GM19035 (cell line): Measurements from ENCODE around the gene SETDB1.

ENCODE experiments used
- ATAC-seq: cut with Tn5 transposase; IDR thresholded peaks from one replicate; pipeline ENCODE4 v1.9.1; 2021; ENCODE audit not compliant: unreplicated experiment

Gene SETDB1

GRCh38 chr1:151001602-151002001, 75.4 kb downstream of the SETDB1 start:
- ATAC-seq: no peak

GRCh38 chr1:151002051-151002450, 75.9 kb downstream of the SETDB1 start:
- no peak for ATAC-seq

GRCh38 chr1:151002611-151003010, 76.4 kb downstream of the SETDB1 start:
- ATAC-seq: no peak

GRCh38 chr1:151003180-151003579, 77.0 kb downstream of the SETDB1 start:
- no peak for ATAC-seq

GRCh38 chr1:151005729-151006319, 79.7 kb downstream of the SETDB1 start:
- ATAC-seq: no peak

- peak; percentile 45 for ATAC-seq
Measured at GRCh38 chr1:151006327-151007052, 80.3 kb downstream of the SETDB1 start, which contains the start of gene MINDY1. Gene MINDY1 (minus strand): TSS chr1:151006902. CDS start chr1:151002617, 4,285 bp downstream.

GRCh38 chr1:151007853-151008243, 81.7 kb downstream of the SETDB1 start:
- ATAC-seq: no peak

- ATAC-seq: peak; percentile 75
Measured at GRCh38 chr1:151008244-151009205, 82.4 kb downstream of the SETDB1 start, which contains the start of gene PRUNE1. Gene PRUNE1 (plus strand): TSS chr1:151008449. CDS start chr1:151008633, 184 bp downstream.

- ATAC-seq: no peak
Measured at GRCh38 chr1:151009206-151009587, 83.0 kb downstream of the SETDB1 start.

GRCh38 chr1:151009674-151010345, 83.6 kb downstream of the SETDB1 start:
- ATAC-seq: no peak

GRCh38 chr1:151010346-151010726, 84.2 kb downstream of the SETDB1 start:
- ATAC-seq: no peak

GRCh38 chr1:151011154-151011850, 85.1 kb downstream of the SETDB1 start:
- no peak for ATAC-seq

GRCh38 chr1:151012684-151013471, 86.7 kb downstream of the SETDB1 start:
- no peak for ATAC-seq

GRCh38 chr1:151013518-151013917, 87.4 kb downstream of the SETDB1 start:
- ATAC-seq: no peak
